Measurements from ENCODE around the gene ADISSP. TPM values are rescaled to one million over a fixed set of nuclear protein-coding genes. Genes with fewer than 3 reads are reported as not detected.
A peak's percentile ranks its signal among the peaks of the same experiment; 100 is the strongest.

ADISSP gene
- total and polyA plus RNA-seq, 2 donors (not counting 1 experiment from before 2014, with no cell fraction given), result 18.4 to 28.8 TPM

- Histone ChIP-seq H3K4me3 (ENCODE audit: control extremely low read depth in 1 of 5, extremely low read depth in 1 of 5, insufficient read depth in 1 of 5, low read depth in 2 of 5, low read length in 4 of 5) (peak overlapping the region; percentile 21 to 91 (median 81)), H3K36me3 (replicated peaks in 1 of 2; ENCODE audit: control extremely low read depth in 1 of 2, control insufficient read depth in 1 of 2, extremely low read depth in 1 of 2, insufficient read depth in 2 of 2, low read length in 1 of 2) (peaks cover 0 to 16% of the 10 kb centered on the region in 2 experiments), H2AFZ (ENCODE audit: insufficient read depth, low read depth, low read length, poor library complexity, severe bottlenecking) (no peak overlapping the region), H3K9me3 (ENCODE audit: control extremely low read depth in 1 of 3, control insufficient read depth in 2 of 3, insufficient read depth in 1 of 3, low read length in 2 of 3) (no peaks in the 10 kb centered on the region), H3K9ac (ENCODE audit: low read length) (peak overlapping the region; percentile 63), H3K27ac (ENCODE audit: low read length in 2 of 2) (peak overlapping the region in 1 of 2 donors; percentile 79), H4K20me1 (ENCODE audit: control insufficient read depth, insufficient read depth, low read length, poor library complexity, severe bottlenecking) (peaks cover 4% of the 10 kb centered on the region), H3K4me2 (replicated peaks; ENCODE audit: low read depth, low read length, poor library complexity, severe bottlenecking) (peak overlapping the region; percentile 99), H3K27me3 (replicated peaks in 1 of 4; ENCODE audit: control extremely low read depth in 1 of 4, control insufficient read depth in 3 of 4, insufficient read depth in 4 of 4, low read length in 3 of 4) (no peaks in the 10 kb centered on the region), H3K4me1 (ENCODE audit: control insufficient read depth in 2 of 2, insufficient read depth in 2 of 2, low read length in 2 of 2) (peaks cover 51 to 61% of the 10 kb centered on the region in 2 donors), H3K79me2 (ENCODE audit: control insufficient read depth, insufficient read depth, low read length) (peaks cover 19% of the 10 kb centered on the region)
- H3K4me1 Mint-ChIP-seq, result peaks cover 56% of the 10 kb centered on the region
- H3K27ac Mint-ChIP-seq, result peak overlapping the region; percentile 94
- intact Hi-C loops (cut with micrococcal nuclease), result loop anchor here (1.0 to 2.0 kb wide), 3 partner anchors 15 to 50 kb away; partner anchors contain the start of genes ADISSP and MAVS
- ChIA-PET POLR2A (interaction anchor here (0.6 to 1.9 kb wide), 6 partner anchors 10 to 179 kb away, joined by 4 to 16 read pairs (median 7); partner anchors contain the start of genes ADISSP, AP5S1 and CENPB), CTCF (interaction anchor here (1.2 to 1.8 kb wide), 2 partner anchors 10 to 24 kb away, joined by 7 to 8 read pairs; partner anchors contain the start of genes AP5S1 and CENPB)
- no peaks in the 10 kb centered on the region for H3K27me3 Mint-ChIP-seq
- no peaks in the 10 kb centered on the region for H3K9me3 Mint-ChIP-seq (ENCODE audit: insufficient read depth)
- 22% methylated on average over 27 of the region's 33 CpGs for WGBS (ENCODE audit: insufficient coverage)
- no peak for TF ChIP-seq CTCF (IDR thresholded peaks at IDR 0.05)
- TF ChIP-seq EZH2 (IDR thresholded peaks at IDR 0.05; ENCODE audit: borderline replicate concordance, insufficient read depth, low read depth, low read length, poor library complexity, severe bottlenecking), result no peak
- DNase-seq (peak; percentile 36), ATAC-seq (ENCODE audit: low read depth) (no peak)
- peak overlapping the region; percentile 84 for H3K4me3 Mint-ChIP-seq
These were observed 29.1 kb upstream of the ADISSP start for GRCh38 chr20:3796477-3797225.

All from B cell (primary cell).